HG03342 (cell line): ENCODE results near the gene POC1B.

Experiments used
- ATAC-seq: cut with Tn5 transposase; IDR thresholded peaks from one replicate; pipeline ENCODE4 v1.9.1; 2021; ENCODE audit warnings: mild to moderate bottlenecking, moderate library complexity; ENCODE audit not compliant: unreplicated experiment

The POC1B gene

GRCh38 chr12:89539426-89540223, 13.8 kb upstream of the POC1B start:
- no peak for ATAC-seq

- ATAC-seq = no peak
Measured at GRCh38 chr12:89538897-89539296, 13.1 kb upstream of the POC1B start.

- ATAC-seq = no peak
Measured at GRCh38 chr12:89537389-89537788, 11.5 kb upstream of the POC1B start.

GRCh38 chr12:89529738-89530137, 3.9 kb upstream of the POC1B start:
- peak; percentile 22 for ATAC-seq

GRCh38 chr12:89528434-89528833, 2.6 kb upstream of the POC1B start:
- ATAC-seq = no peak

- ATAC-seq = peak; percentile 27
Measured at GRCh38 chr12:89525305-89525823, 483 bp downstream of the POC1B start.

GRCh38 chr12:89524541-89525304, 1.1 kb downstream of the POC1B start, which contains the start of gene GALNT4:
TSS of gene GALNT4 (minus strand) at chr12:89524796. CDS start at chr12:89524549, 247 bp downstream.
- ATAC-seq = peak; percentile 74

- no peak for ATAC-seq
Measured at GRCh38 chr12:89523843-89524540, 1.9 kb downstream of the POC1B start.

- no peak for ATAC-seq
Measured at GRCh38 chr12:89523393-89523792, 2.5 kb downstream of the POC1B start.

GRCh38 chr12:89521364-89522223, 4.3 kb downstream of the POC1B start:
- no peak for ATAC-seq

- no peak for ATAC-seq
Measured at GRCh38 chr12:89517720-89518119, 8.1 kb downstream of the POC1B start.

GRCh38 chr12:89516633-89517032, 9.2 kb downstream of the POC1B start:
- ATAC-seq = no peak

GRCh38 chr12:89514751-89515150, 11.1 kb downstream of the POC1B start:
- ATAC-seq = peak; percentile 72

- no peak for ATAC-seq
Measured at GRCh38 chr12:89513544-89513943, 12.3 kb downstream of the POC1B start.

GRCh38 chr12:89507015-89507824, 18.6 kb downstream of the POC1B start:
- no peak for ATAC-seq

GRCh38 chr12:89506050-89506449, 19.8 kb downstream of the POC1B start:
- ATAC-seq = no peak

- no peak for ATAC-seq
Measured at GRCh38 chr12:89504560-89505346, 21.1 kb downstream of the POC1B start.

GRCh38 chr12:89501793-89502192, 24.1 kb downstream of the POC1B start:
- ATAC-seq = no peak

- ATAC-seq = no peak
Measured at GRCh38 chr12:89499857-89500256, 26.0 kb downstream of the POC1B start.
